Caco-2 (cell line): ENCODE data around the gene GRM4. TPM values are rescaled to one million over a fixed set of nuclear protein-coding genes. Genes with fewer than 3 reads are reported as not detected.

Experiments
- BruUV-seq: library from RNA; stranded (reverse); fragments of 400-500 nt; replicated peaks from 2 replicates; lab custom pipeline; 2021; lab: Mats Ljungman, UMichigan
- CTCF ChIA-PET: fragments of 300-600 bp; sonication (Branson Sonifier 250); formaldehyde crosslinking; loops from one replicate; lab custom pipeline; 2022; ENCODE audit warnings: antibody characterized with exemption; lab: Charles Lee
- POLR2A ChIA-PET: fragments of 300-600 bp; sonication (Branson Sonifier 250); formaldehyde crosslinking; loops from one replicate; lab custom pipeline; 2022; ENCODE audit warnings: antibody characterized with exemption; lab: Charles Lee
- DNase-seq, 2 experiments: peaks; one replicate each; pipeline versions ENCODE4 v3.0.0 to v3.0.0-alpha.2; 2020 to 2022
- H3K27me3 ChIP-seq: replicated peaks from 2 replicates; pipeline ENCODE4 v1.6.0; 2011; ENCODE audit warnings: low read length; ENCODE audit not compliant: control insufficient read depth, insufficient read depth
- H3K36me3 ChIP-seq: 2 replicates; pipeline ENCODE4 v1.5.1; 2011; ENCODE audit warnings: low read length; ENCODE audit not compliant: control insufficient read depth, insufficient read depth
- H3K4me1 ChIP-seq: fragments of 250-450 bp; sonication (Bioruptor Pico); 2 replicates; pipeline ENCODE4 v1.5.1; 2020; ENCODE audit warnings: mild to moderate bottlenecking
- H3K4me3 ChIP-seq: 2 replicates; pipeline ENCODE4 v1.5.1; 2011; ENCODE audit warnings: low read depth, mild to moderate bottlenecking, control low read depth, low read length
- H3K9me3 ChIP-seq: fragments of 250-450 bp; sonication (Bioruptor Pico); 2 replicates; pipeline ENCODE4 v1.5.1; 2020; ENCODE audit warnings: mild to moderate bottlenecking, moderate library complexity
- H3K27ac Mint-ChIP-seq: one replicate; pipeline ENCODE4 v1.8.0; 2022; ENCODE audit warnings: mixed read lengths; ENCODE audit not compliant: unreplicated experiment
- H3K27me3 Mint-ChIP-seq: one replicate; pipeline ENCODE4 v1.8.0; 2022; ENCODE audit warnings: mixed read lengths; ENCODE audit not compliant: insufficient read depth, unreplicated experiment
- H3K36me3 Mint-ChIP-seq: one replicate; pipeline ENCODE4 v1.8.0; 2022; ENCODE audit warnings: mild to moderate bottlenecking, mixed read lengths; ENCODE audit not compliant: insufficient read depth, unreplicated experiment
- H3K4me1 Mint-ChIP-seq: one replicate; pipeline ENCODE4 v1.8.0; 2022; ENCODE audit warnings: low read depth, mixed read lengths; ENCODE audit not compliant: unreplicated experiment
- H3K4me3 Mint-ChIP-seq: one replicate; pipeline ENCODE4 v1.8.0; 2022; ENCODE audit warnings: mild to moderate bottlenecking, moderate library complexity, mixed read lengths; ENCODE audit not compliant: unreplicated experiment
- H3K9me3 Mint-ChIP-seq: one replicate; pipeline ENCODE4 v1.8.0; 2022; ENCODE audit warnings: mixed read lengths; ENCODE audit not compliant: unreplicated experiment
- CTCF ChIP-seq, 2 experiments: fragments of 200-600 bp in 1 of 2; IDR thresholded peaks; 1 replicate in 1 of 2; 2 replicates in 1 of 2; pipeline versions ENCODE4 v1.5.1 to v1.8.0; 2011 to 2022; ENCODE audit warnings: antibody characterized with exemption in 1 of 2, control low read depth in 1 of 2, inconsistent platforms in 1 of 2, low read depth in 1 of 2, low read length in 1 of 2, mild to moderate bottlenecking in 1 of 2, moderate library complexity in 1 of 2; ENCODE audit not compliant: insufficient read depth in 1 of 2, severe bottlenecking in 1 of 2, unreplicated experiment in 1 of 2
- intact Hi-C: fragments of 100-400 bp; cut with micrococcal nuclease; formaldehyde crosslinking; loops from one replicate; pipeline ENCODE4 v1.10.0; 2022; ENCODE audit not compliant: unreplicated experiment
- total RNA-seq: library from RNA; stranded (reverse); gene quantifications from 2 replicates; pipeline ENCODE4 v1.2.3, GENCODE V29; 2022

Gene GRM4
- total RNA-seq, 1 experiment from 2014 or later: 0.09 TPM

- H3K4me1 Mint-ChIP-seq: peaks cover 6% of the 10 kb centered on the region
These were observed 124.9 kb downstream of the GRM4 start for GRCh38 chr6:34020807-34021553.

DNA sequence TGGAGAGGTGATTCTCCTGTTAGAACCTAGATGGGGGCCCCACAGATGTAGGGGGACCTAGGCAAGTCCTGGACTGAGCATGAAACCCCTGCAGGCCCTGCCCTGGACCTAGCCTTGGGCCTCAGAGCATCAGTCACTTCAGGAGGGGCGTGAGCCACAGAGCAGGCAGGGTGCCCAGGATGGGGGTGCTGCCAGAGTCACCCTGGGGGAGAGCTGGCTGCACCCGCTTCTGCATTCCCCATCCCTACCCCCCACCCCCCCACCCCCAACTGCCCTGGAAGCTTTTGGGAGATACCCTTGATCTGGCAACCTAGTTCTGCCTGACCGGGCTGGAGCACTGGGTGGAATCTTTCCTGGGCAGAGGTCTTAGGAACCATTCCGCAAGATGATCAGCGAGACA lies 125.6 kb downstream of the GRM4 start:
- peaks cover 6% of the 10 kb centered on the region for H3K27me3 Mint-ChIP-seq
- Histone ChIP-seq H3K9me3 (no peaks in the 10 kb centered on the region; the same call in 1 of the 2 replicates), H3K36me3 (no peaks in the 10 kb centered on the region), H3K27me3 (no peaks in the 10 kb centered on the region; the same call in 1 of the 2 replicates), H3K4me1 (no peaks in the 10 kb centered on the region), H3K4me3 (no peak overlapping the region)
- CTCF ChIA-PET: no interaction called here
- H3K9me3 Mint-ChIP-seq: no peaks in the 10 kb centered on the region
- no peak overlapping the region for H3K4me3 Mint-ChIP-seq
- H3K4me1 Mint-ChIP-seq: peaks cover 6% of the 10 kb centered on the region
- DNase-seq: no peak
- no peaks in the 10 kb centered on the region for H3K36me3 Mint-ChIP-seq
- POLR2A ChIA-PET: no interaction called here
- intact Hi-C loops: loop anchor here (10.0 kb wide), 1 partner anchor 165 kb away; no protein-coding TSS in a partner anchor
- no peak for TF ChIP-seq CTCF (IDR thresholded peaks at IDR 0.05; ENCODE audit: insufficient read depth in 1 of 2, low read depth in 1 of 2, low read length in 1 of 2, severe bottlenecking in 1 of 2, unreplicated experiment in 1 of 2)
- BruUV-seq: no TSS peak
- no peak overlapping the region for H3K27ac Mint-ChIP-seq

More at GRCh38 chr6:34020807-34021553, 124.9 kb downstream of the GRM4 start:
- BruUV-seq: no TSS peak
- Histone ChIP-seq H3K4me3 (no peak overlapping the region), H3K4me1 (no peaks in the 10 kb centered on the region), H3K27me3 (no peaks in the 10 kb centered on the region; the same call in 1 of the 2 replicates), H3K36me3 (no peaks in the 10 kb centered on the region), H3K9me3 (no peaks in the 10 kb centered on the region; the same call in 1 of the 2 replicates)
- Mint-ChIP-seq H3K27ac (no peak overlapping the region), H3K36me3 (no peaks in the 10 kb centered on the region), H3K4me3 (no peak overlapping the region), H3K27me3 (peaks cover 4% of the 10 kb centered on the region), H3K9me3 (no peaks in the 10 kb centered on the region)
- TF ChIP-seq CTCF (IDR thresholded peaks at IDR 0.05; ENCODE audit: insufficient read depth in 1 of 2, low read depth in 1 of 2, low read length in 1 of 2, severe bottlenecking in 1 of 2, unreplicated experiment in 1 of 2): no peak
- intact Hi-C loops: loop anchor here (10.0 kb wide), 1 partner anchor 166 kb away; no protein-coding TSS in a partner anchor
- POLR2A ChIA-PET: no interaction called here
- DNase-seq: no peak
- CTCF ChIA-PET: no interaction called here

- H3K9me3 Mint-ChIP-seq: no peaks in the 10 kb centered on the region
- peaks cover 6% of the 10 kb centered on the region for H3K27me3 Mint-ChIP-seq
- intact Hi-C loops: no loop called here
- Histone ChIP-seq H3K4me1 (no peaks in the 10 kb centered on the region), H3K27me3 (no peaks in the 10 kb centered on the region; the same call in 1 of the 2 replicates), H3K36me3 (no peaks in the 10 kb centered on the region), H3K4me3 (no peak overlapping the region), H3K9me3 (no peaks in the 10 kb centered on the region; the same call in 1 of the 2 replicates)
- no peak for DNase-seq
- H3K27ac Mint-ChIP-seq: no peak overlapping the region
- H3K4me1 Mint-ChIP-seq: peaks cover 6% of the 10 kb centered on the region
- no peak overlapping the region for H3K4me3 Mint-ChIP-seq
- no TSS peak for BruUV-seq
- H3K36me3 Mint-ChIP-seq: no peaks in the 10 kb centered on the region
- POLR2A ChIA-PET: no interaction called here
- no peak for TF ChIP-seq CTCF (IDR thresholded peaks at IDR 0.05; ENCODE audit: insufficient read depth in 1 of 2, low read depth in 1 of 2, low read length in 1 of 2, severe bottlenecking in 1 of 2, unreplicated experiment in 1 of 2)
- CTCF ChIA-PET: interaction anchor here (0.5 kb wide), 1 partner anchor 31 kb away, joined by 6 read pairs; no protein-coding TSS in a partner anchor
These were observed 126.8 kb downstream of the GRM4 start for GRCh38 chr6:34018961-34019606.
